Measurements from ENCODE around the gene HABP4. TPM values are rescaled to one million over a fixed set of nuclear protein-coding genes. Genes with fewer than 3 reads are reported as not detected.
"Not testable (repeated sequence)": the region's sequence is repeated elsewhere in the genome, so short reads cannot be mapped to it uniquely, and the experiment has no call there.

Gene HABP4
- total RNA-seq, 2 experiments from 2014 or later, result 6.1 to 7.2 TPM

- no peak for DNase-seq
- Mint-ChIP-seq H3K9me3 (no peaks in the 10 kb centered on the region), H3K4me3 (no peak overlapping the region), H3K4me1 (peaks cover 12% of the 10 kb centered on the region), H3K27ac (no peak overlapping the region), H3K27me3 (no peaks in the 10 kb centered on the region), H3K36me3 (peaks cover 3% of the 10 kb centered on the region)
Measured at GRCh38 chr9:96494215-96494800, 44.3 kb downstream of the HABP4 start.

- H3K27ac Mint-ChIP-seq, result peak overlapping the region; percentile 1
- peaks cover 12% of the 10 kb centered on the region for H3K4me1 Mint-ChIP-seq
- no peaks in the 10 kb centered on the region for H3K9me3 Mint-ChIP-seq
- no peaks in the 10 kb centered on the region for H3K27me3 Mint-ChIP-seq
- peaks cover 2% of the 10 kb centered on the region for H3K36me3 Mint-ChIP-seq
- no peak for DNase-seq
- no peak overlapping the region for H3K4me3 Mint-ChIP-seq
Measured at GRCh38 chr9:96495341-96495740, 45.4 kb downstream of the HABP4 start.

GRCh38 chr9:96496368-96497116, 46.6 kb downstream of the HABP4 start:
- Mint-ChIP-seq H3K27ac (no peak overlapping the region), H3K9me3 (no peaks in the 10 kb centered on the region), H3K36me3 (peaks cover 2% of the 10 kb centered on the region), H3K27me3 (no peaks in the 10 kb centered on the region), H3K4me3 (no peak overlapping the region), H3K4me1 (peaks cover 6% of the 10 kb centered on the region)
- DNase-seq, result no peak

- H3K4me3 Mint-ChIP-seq, result no peak overlapping the region
- H3K27ac Mint-ChIP-seq, result no peak overlapping the region
Measured at GRCh38 chr9:96497117-96497399, 47.1 kb downstream of the HABP4 start.

GRCh38 chr9:96498796-96499195, 48.8 kb downstream of the HABP4 start:
- no peaks in the 10 kb centered on the region for H3K9me3 Mint-ChIP-seq
- H3K4me1 Mint-ChIP-seq, result peaks cover 1% of the 10 kb centered on the region
- H3K27me3 Mint-ChIP-seq, result no peaks in the 10 kb centered on the region
- peaks cover 4% of the 10 kb centered on the region for H3K36me3 Mint-ChIP-seq
- no peak overlapping the region for H3K4me3 Mint-ChIP-seq
- DNase-seq, result no peak
- no peak overlapping the region for H3K27ac Mint-ChIP-seq

More at GRCh38 chr9:96497117-96497399, 47.1 kb downstream of the HABP4 start:
- no peaks in the 10 kb centered on the region for H3K36me3 Mint-ChIP-seq
- H3K9me3 Mint-ChIP-seq, result no peaks in the 10 kb centered on the region
- peaks cover 2% of the 10 kb centered on the region for H3K4me1 Mint-ChIP-seq
- H3K27me3 Mint-ChIP-seq, result no peaks in the 10 kb centered on the region
- no peak for DNase-seq

- no peak overlapping the region for H3K4me3 Mint-ChIP-seq
- H3K4me1 Mint-ChIP-seq, result no peaks in the 10 kb centered on the region
- no peaks in the 10 kb centered on the region for H3K9me3 Mint-ChIP-seq
- H3K27me3 Mint-ChIP-seq, result no peaks in the 10 kb centered on the region
- no peak overlapping the region for H3K27ac Mint-ChIP-seq
- H3K36me3 Mint-ChIP-seq, result peaks cover 4% of the 10 kb centered on the region
- DNase-seq, result no peak
Measured at GRCh38 chr9:96499257-96499656, 49.3 kb downstream of the HABP4 start.

- Mint-ChIP-seq H3K4me3 (no peak overlapping the region), H3K4me1 (no peaks in the 10 kb centered on the region), H3K27me3 (no peaks in the 10 kb centered on the region), H3K27ac (no peak overlapping the region), H3K36me3 (peaks cover 4% of the 10 kb centered on the region), H3K9me3 (no peaks in the 10 kb centered on the region)
- DNase-seq, result no peak
Measured at GRCh38 chr9:96500696-96501632, 51.0 kb downstream of the HABP4 start.

- Mint-ChIP-seq H3K9me3 (no peaks in the 10 kb centered on the region), H3K36me3 (peaks cover 4% of the 10 kb centered on the region), H3K4me3 (no peak overlapping the region), H3K27me3 (no peaks in the 10 kb centered on the region), H3K27ac (no peak overlapping the region), H3K4me1 (no peaks in the 10 kb centered on the region)
- no peak for DNase-seq
Measured at GRCh38 chr9:96501633-96502538, 51.9 kb downstream of the HABP4 start.

GRCh38 chr9:96502539-96503373, 52.8 kb downstream of the HABP4 start:
- Mint-ChIP-seq H3K36me3 (peaks cover 4% of the 10 kb centered on the region), H3K27ac (no peak overlapping the region), H3K9me3 (no peaks in the 10 kb centered on the region), H3K4me1 (no peaks in the 10 kb centered on the region), H3K27me3 (no peaks in the 10 kb centered on the region), H3K4me3 (no peak overlapping the region)
- DNase-seq, result no peak

GRCh38 chr9:96503374-96503748, 53.4 kb downstream of the HABP4 start:
- H3K27ac Mint-ChIP-seq, H3K27me3 Mint-ChIP-seq, DNase-seq, H3K4me3 Mint-ChIP-seq, H3K36me3 Mint-ChIP-seq, H3K4me1 Mint-ChIP-seq, H3K9me3 Mint-ChIP-seq: not testable (repeated sequence)

- Mint-ChIP-seq H3K36me3 (peaks cover 4% of the 10 kb centered on the region), H3K27ac (no peak overlapping the region), H3K27me3 (no peaks in the 10 kb centered on the region), H3K9me3 (no peaks in the 10 kb centered on the region), H3K4me3 (no peak overlapping the region), H3K4me1 (no peaks in the 10 kb centered on the region)
- no peak for DNase-seq
Measured at GRCh38 chr9:96503918-96504317, 53.9 kb downstream of the HABP4 start.

- peaks cover 4% of the 10 kb centered on the region for H3K4me1 Mint-ChIP-seq
- no peak overlapping the region for H3K4me3 Mint-ChIP-seq
- peaks cover 4% of the 10 kb centered on the region for H3K36me3 Mint-ChIP-seq
- no peaks in the 10 kb centered on the region for H3K27me3 Mint-ChIP-seq
- no peaks in the 10 kb centered on the region for H3K9me3 Mint-ChIP-seq
- H3K27ac Mint-ChIP-seq, result no peak overlapping the region
- no peak for DNase-seq
Measured at GRCh38 chr9:96505316-96505991, 55.5 kb downstream of the HABP4 start.

- H3K4me3 Mint-ChIP-seq, result no peak overlapping the region
- peaks cover 4% of the 10 kb centered on the region for H3K36me3 Mint-ChIP-seq
- DNase-seq, result no peak
- no peak overlapping the region for H3K27ac Mint-ChIP-seq
- no peaks in the 10 kb centered on the region for H3K27me3 Mint-ChIP-seq
- no peaks in the 10 kb centered on the region for H3K9me3 Mint-ChIP-seq
- peaks cover 4% of the 10 kb centered on the region for H3K4me1 Mint-ChIP-seq
Measured at GRCh38 chr9:96508227-96508940, 58.4 kb downstream of the HABP4 start.

Data from activated naive CD8-positive, alpha-beta T cell treated with anti-CD3 and anti-CD28 coated beads for 36 hours (primary cell).